GM13977 (cell line): ENCODE results near the gene MEIG1.
A peak's percentile ranks its signal among the peaks of the same experiment; 100 is the strongest.
"Not testable (repeated sequence)": the region's sequence is repeated elsewhere in the genome, so short reads cannot be mapped to it uniquely, and the experiment has no call there.

ENCODE experiments used
- DNase-seq: peaks from one replicate; pipeline ENCODE4 v3.0.0; 2012; ENCODE audit warnings: low spot score
- CTCF ChIP-seq: IDR thresholded peaks from 2 replicates; pipeline ENCODE4 v1.5.1; 2012; ENCODE audit warnings: mild to moderate bottlenecking, control low read depth; ENCODE audit not compliant: insufficient read depth; ENCODE audit errors: extremely low read depth, missing control alignments
- in situ Hi-C: fragments of 300-500 bp; cut with MboI; formaldehyde crosslinking; loops from one replicate; pipeline ENCODE4 v1.12.0; 2022; ENCODE audit warnings: low sequenced_read_pairs, low pct_unique_long_range_greater_than_20kb, mixed read lengths, inconsistent platforms; ENCODE audit not compliant: unreplicated experiment

MEIG1 gene

GRCh38 chr10:14924013-14924412, 35.2 kb upstream of the MEIG1 start:
- in situ Hi-C loops: no loop called here
- no peak for DNase-seq
- no peak for TF ChIP-seq CTCF

- in situ Hi-C loops: no loop called here
- no peak for TF ChIP-seq CTCF
- DNase-seq: no peak
Measured at GRCh38 chr10:14925268-14925667, 33.9 kb upstream of the MEIG1 start.

GRCh38 chr10:14926061-14926470, 33.1 kb upstream of the MEIG1 start:
- DNase-seq: no peak
- TF ChIP-seq CTCF: no peak
- in situ Hi-C loops: no loop called here

- peak; percentile 82 for DNase-seq
- in situ Hi-C loops: no loop called here
- TF ChIP-seq CTCF: no peak
Measured at GRCh38 chr10:14926722-14927416, 32.3 kb upstream of the MEIG1 start.

GRCh38 chr10:14930610-14931009, 28.6 kb upstream of the MEIG1 start:
- no peak for DNase-seq
- TF ChIP-seq CTCF: no peak
- in situ Hi-C loops: no loop called here

GRCh38 chr10:14936584-14936983, 22.6 kb upstream of the MEIG1 start:
- no peak for TF ChIP-seq CTCF
- no peak for DNase-seq
- in situ Hi-C loops: no loop called here

GRCh38 chr10:14938971-14939370, 20.2 kb upstream of the MEIG1 start:
- in situ Hi-C loops, DNase-seq: not testable (repeated sequence)

- in situ Hi-C loops, DNase-seq: not testable (repeated sequence)
Measured at GRCh38 chr10:14942147-14942949, 16.8 kb upstream of the MEIG1 start.

- in situ Hi-C loops, DNase-seq: not testable (repeated sequence)
Measured at GRCh38 chr10:14942950-14943338, 16.2 kb upstream of the MEIG1 start.
